HG03103 (cell line): ENCODE measurements around the gene HMGN4.
"Not testable (repeated sequence)": the region's sequence is repeated elsewhere in the genome, so short reads cannot be mapped to it uniquely, and the experiment has no call there.

ENCODE experiments used
- ATAC-seq: cut with Tn5 transposase; IDR thresholded peaks from one replicate; pipeline ENCODE4 v1.9.1; 2021; ENCODE audit warnings: low read depth; ENCODE audit not compliant: unreplicated experiment

HMGN4 gene

DNA sequence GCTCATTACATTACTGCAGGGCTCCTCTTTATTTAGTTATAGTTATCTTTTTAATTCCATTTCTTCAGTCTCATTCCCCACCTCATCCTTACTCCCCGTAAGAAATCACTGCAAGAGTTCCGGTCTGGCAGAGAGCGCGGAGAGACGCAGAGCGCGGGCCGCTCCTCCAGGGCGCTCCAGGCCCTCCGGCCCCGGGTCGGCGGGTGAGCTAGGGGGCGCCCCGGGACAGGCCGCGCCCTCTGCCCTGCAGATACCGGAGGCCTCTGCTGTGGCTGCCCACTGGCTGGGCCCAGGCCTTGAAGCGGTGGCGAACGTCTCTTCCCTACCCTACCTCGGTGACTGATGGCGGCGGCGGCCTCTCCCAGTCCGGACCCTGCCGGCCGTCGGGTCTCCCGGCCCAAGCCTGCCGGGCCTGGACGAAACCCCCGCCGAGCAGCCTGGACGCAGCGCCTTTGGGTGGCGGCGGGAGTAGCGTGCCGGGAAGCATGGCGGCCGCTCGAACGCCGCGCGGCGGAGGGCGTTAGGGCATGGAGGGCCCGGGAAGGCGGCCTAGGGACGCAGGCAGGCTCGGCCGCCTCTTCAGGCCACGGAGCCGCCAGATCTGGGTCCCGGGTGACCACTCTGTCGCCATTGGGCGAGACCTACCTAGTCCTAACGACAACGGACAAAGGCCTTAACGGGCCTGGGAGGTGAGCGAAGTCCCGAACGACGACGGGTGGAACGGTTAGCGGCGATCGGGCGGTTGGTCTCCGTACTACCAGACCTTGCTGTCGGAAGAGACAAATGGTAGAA is 16.4 kb upstream of the HMGN4 start:
- peak; percentile 70 for ATAC-seq

- not testable (repeated sequence) for ATAC-seq
Observed at GRCh38 chr6:26522486-26523228, 15.5 kb upstream of the HMGN4 start.

DNA sequence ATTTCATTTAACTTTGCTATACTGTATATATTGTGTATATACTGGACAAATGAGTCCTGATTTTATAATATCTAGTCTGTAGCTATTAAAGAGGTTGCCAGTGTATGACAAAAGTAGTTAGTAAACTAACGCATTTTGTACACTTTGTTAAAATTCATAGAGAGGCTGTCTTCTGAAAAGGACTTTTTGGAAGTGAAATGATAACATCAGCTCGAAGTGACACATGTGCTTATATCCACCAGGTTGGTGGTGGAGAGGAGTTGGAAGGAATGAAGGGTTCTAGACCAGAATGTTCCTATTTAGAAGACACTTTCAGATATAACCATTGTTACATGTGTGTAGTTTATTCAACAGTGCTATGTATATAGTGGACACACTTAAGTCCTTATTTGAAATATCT is 13.9 kb upstream of the HMGN4 start:
- not testable (repeated sequence) for ATAC-seq

DNA sequence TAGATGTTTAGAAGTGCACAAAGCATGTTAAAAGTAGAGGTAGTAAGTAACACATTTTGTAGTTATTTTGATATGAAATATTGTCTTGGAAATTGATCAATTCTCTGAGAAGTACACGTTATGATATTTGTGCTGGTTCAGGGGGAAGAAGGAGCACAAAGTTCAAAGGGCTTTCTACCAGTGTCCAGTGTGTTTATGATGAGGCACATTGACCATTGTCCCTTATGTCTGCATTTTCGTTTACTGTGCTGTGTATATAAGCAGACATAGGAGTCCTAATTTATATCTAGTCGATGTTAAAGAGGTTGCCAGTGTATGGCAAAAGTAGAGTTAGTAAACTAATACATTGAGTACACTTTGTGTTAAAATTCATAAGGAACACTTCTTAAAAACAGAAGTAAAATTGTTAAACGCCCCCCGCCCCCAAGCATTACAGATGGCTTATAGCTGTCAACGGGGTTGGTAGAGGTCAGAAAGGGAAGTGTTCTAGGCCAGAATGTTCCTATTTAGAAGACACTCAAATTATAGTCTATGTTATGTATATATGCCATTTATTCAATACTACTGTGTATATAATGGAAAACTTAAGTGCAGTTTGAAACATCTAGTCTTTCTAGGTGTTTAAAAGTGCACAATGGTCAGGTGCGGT is 13.3 kb upstream of the HMGN4 start:
- no peak for ATAC-seq

GRCh38 chr6:26525838-26526237 is 12.3 kb upstream of the HMGN4 start:
- no peak for ATAC-seq

DNA sequence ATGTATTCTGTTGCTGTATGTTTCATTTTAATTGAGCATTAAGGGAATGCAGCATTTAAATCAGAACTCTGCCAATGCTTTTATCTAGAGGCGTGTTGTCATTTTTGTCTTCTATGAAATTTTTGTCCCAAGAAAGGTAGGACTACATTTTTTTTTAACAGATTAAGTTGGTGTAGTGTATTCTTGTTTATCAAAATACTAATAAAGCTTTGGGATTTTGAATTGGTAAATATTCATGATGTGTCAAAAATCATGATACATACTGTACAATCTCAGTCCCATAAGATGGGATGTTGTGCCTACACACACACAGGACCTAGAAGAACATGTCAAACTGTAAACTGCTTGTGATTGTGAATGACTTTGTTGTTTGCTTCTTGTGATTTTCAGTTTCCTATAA is 11.2 kb upstream of the HMGN4 start:
- ATAC-seq = no peak

GRCh38 chr6:26530203-26530602 is 8.0 kb upstream of the HMGN4 start:
- no peak for ATAC-seq

DNA sequence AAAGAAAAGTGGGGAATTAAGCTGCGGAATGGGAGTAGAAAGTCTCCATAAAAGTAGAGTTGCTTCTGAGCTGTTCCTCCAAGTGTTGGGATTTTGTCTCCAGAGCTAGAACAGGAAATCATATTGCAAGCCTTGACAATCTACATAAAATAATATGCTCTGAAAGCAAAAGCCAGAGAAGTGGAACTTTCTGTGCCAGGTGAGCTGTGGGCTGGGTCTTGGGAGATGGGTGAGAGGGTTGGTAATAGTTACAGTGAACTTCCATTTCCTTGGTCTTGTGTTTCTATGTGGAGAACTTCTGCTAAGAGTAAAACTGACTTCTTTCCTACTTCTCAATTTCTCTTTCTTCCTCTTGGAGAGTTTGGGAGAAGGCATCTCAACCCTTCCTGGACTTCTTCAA is 6.3 kb upstream of the HMGN4 start:
- no peak for ATAC-seq

GRCh38 chr6:26532699-26533531 is 5.3 kb upstream of the HMGN4 start:
- no peak for ATAC-seq

DNA sequence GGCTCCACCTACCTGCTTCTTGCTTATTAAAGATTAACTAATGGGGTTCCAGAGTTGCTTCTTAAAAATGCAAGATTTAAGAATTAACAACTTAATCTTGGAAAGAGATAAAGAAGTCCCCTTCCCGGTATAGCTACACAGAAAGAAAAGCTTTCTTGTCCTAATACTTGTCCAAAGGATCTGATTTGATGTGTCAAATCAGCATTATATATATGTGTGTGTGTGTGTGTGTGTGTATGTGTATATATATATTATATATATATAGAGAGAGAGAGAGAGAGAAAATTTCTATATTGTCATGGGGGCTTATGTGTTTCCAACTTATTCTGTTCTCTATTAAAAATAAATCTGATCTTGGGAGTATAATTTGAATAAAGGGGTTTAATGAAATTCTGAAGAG is 4.6 kb upstream of the HMGN4 start:
- ATAC-seq = no peak

DNA sequence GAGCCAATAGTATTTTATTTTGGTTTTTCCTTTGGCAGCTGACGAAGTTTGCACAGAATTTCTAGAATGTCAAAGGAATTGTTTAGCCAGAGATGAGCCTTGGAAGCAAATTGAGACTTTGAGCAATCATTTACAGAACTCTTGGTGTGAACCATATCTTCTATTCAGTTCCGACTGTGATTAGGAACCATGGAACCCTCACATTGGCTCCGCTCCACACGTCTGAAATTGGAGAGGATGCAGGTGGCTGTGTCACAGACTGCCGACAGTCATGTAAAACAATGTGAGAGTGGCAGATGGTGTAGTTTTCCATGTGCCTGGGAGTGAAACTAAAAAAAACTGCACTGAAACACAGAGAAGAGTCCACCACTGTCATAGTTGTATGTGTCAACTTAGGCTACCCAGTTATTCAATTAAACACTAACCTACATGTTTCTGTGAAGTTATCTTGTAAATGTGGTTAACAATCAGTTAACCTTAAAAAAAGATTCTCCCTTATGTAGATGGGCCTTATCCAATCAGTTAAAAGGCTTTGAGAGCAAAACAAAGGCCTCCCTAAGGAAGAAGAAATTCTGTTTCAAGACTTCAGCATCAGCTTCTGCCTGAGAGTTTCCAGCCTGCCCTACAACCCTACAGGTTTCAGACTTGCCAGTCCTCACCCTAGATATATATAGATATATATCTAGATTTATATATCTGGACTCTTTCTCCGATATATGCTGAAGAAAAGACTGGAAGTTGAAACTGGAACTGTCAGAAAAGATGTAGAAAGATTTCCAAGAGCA is 3.3 kb upstream of the HMGN4 start:
- no peak for ATAC-seq

GRCh38 chr6:26536571-26537159 is 1.5 kb upstream of the HMGN4 start:
- ATAC-seq = no peak

DNA sequence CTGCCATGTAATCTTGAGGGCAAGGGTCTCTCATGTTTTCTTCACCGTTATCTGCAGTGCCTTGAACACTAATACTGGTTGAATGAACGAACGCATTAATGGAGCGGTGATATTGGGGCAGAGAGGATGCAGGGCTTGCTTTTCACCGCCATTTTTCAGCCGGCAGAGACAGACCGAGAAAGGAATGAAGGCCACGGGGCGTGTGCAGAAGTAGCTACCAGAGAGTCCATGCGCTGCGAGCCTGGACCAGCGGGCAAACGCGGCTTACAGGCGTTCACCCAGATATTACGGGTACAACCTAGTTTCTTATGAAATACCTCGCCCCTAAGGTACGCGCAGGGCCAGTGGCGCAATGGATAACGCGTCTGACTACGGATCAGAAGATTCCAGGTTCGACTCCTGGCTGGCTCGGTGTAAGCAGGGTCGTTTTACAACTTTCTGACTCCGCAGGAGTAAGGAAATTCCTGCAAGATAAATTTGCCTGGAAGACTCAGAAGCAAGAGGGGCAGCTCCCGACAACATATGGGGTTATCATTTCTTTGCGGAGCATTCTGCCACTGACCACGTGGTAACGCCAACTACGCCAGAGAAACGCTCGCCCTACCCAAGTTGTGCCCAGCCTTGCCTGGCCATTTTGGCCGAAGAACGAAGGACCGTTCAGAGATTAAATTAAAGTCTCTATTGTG is 863 bp upstream of the HMGN4 start:
- peak; percentile 38 for ATAC-seq

- no peak for ATAC-seq
Observed at GRCh38 chr6:26538572-26538902, 371 bp downstream of the HMGN4 start.

DNA sequence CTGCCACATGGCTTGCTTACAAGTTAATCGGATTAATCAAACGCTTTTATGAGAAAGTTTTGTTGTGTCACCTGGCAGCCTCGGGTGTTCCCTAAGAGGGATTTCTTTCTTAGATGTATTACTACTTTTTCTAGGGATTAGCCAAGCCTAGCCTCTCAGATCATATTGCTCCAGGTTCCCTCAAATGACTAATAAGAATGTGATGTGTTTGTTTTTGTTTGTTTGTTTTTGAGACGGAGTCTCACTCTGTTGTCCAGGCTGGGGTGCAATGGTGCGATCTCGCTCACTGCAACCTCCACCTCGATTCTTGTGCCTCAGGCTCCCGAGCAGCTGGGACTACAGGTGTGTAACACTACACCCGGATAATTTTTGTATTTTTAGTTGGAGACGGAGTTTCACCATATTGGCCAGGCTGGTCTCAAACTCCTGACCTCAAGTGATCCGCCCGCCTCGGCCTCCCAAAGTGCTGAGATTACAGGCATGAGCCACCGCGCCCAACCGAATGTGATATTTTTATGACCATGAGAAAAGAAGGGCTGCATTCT is 977 bp downstream of the HMGN4 start:
- ATAC-seq = no peak

- ATAC-seq = no peak
Observed at GRCh38 chr6:26541579-26541978, 3.4 kb downstream of the HMGN4 start.

GRCh38 chr6:26543953-26544352 is 5.8 kb downstream of the HMGN4 start:
- no peak for ATAC-seq

GRCh38 chr6:26544473-26544872 is 6.3 kb downstream of the HMGN4 start:
- ATAC-seq = no peak

DNA sequence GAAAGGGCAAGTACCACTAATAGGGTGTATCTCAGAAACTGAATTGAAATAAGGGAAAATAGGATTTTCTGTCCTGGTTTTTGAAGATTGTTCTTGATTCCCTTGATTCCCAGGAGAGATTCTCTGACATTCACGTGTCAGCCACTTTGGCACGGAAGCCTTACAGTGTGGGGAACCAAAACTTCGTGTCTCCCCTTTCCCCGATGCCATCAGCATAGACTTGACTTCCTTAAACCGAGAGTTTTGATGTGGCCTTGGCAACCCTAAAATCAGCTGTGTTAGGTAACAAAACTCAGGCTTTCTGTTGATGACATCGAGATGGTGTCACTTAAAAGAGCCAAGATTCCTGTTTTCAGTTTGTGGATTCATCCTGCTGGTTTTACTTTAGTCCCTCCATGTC is 7.5 kb downstream of the HMGN4 start:
- ATAC-seq = no peak
